Thoracic aorta (tissue), 2 donors: ENCODE data around the gene FERMT3. TPM values are rescaled to one million over a fixed set of nuclear protein-coding genes. Genes with fewer than 3 reads are reported as not detected.
A peak's percentile ranks its signal among the peaks of the same experiment; 100 is the strongest.

Experiments
- ATAC-seq: fragments of 150-250 bp; one replicate; pipeline ENCODE4 v1.8.0; 2017; ENCODE audit warnings: low read depth; ENCODE audit not compliant: insufficient number of reproducible peaks, low FRiP score
- DNase-seq: peaks from one replicate; pipeline ENCODE4 v3.0.0-alpha.2; 2020; ENCODE audit warnings: low spot score
- H3K27ac ChIP-seq, 2 donors: fragments of 200-600 bp; sonication (generic); 1 replicate in 1 of 2; 2 replicates in 1 of 2; pipeline ENCODE4 v1.5.1; 2016; ENCODE audit warnings: mild to moderate bottlenecking in 2 of 2, moderate library complexity in 2 of 2
- H3K27me3 ChIP-seq: fragments of 200-600 bp; sonication (generic); replicated peaks from 2 replicates; pipeline ENCODE4 v1.6.0; 2016; ENCODE audit warnings: mild to moderate bottlenecking; ENCODE audit not compliant: insufficient read depth
- H3K36me3 ChIP-seq: fragments of 200-600 bp; sonication (generic); one replicate; pipeline ENCODE4 v1.5.1; 2016
- H3K4me1 ChIP-seq, 2 donors: fragments of 200-600 bp; sonication (generic); 1 replicate in 1 of 2; 2 replicates in 1 of 2; pipeline versions ENCODE4 v1.5.1 to v1.6.0; 2016; ENCODE audit warnings: low read depth in 2 of 2, mild to moderate bottlenecking in 1 of 2; ENCODE audit not compliant: control insufficient read depth in 1 of 2
- H3K4me3 ChIP-seq: fragments of 200-600 bp; sonication (generic); 2 replicates; pipeline ENCODE4 v1.5.1; 2016; ENCODE audit warnings: mild to moderate bottlenecking
- H3K9me3 ChIP-seq: fragments of 200-600 bp; sonication (generic); 2 replicates; pipeline ENCODE4 v1.5.1; 2016
- CTCF ChIP-seq: fragments of 200-600 bp; sonication (generic); IDR thresholded peaks from one replicate; pipeline ENCODE4 v1.5.1; 2019; ENCODE audit warnings: antibody characterized with exemption
- total RNA-seq, 2 donors: library from RNA; depleted of rRNA; stranded (reverse); fragments of >200 nt; gene quantifications; one replicate each; pipeline versions ENCODE4 v1.1.0 to v1.2.3, GENCODE V29; 2016

Gene FERMT3
- total RNA-seq, 2 donors from 2014 or later = 47.2 to 66.6 TPM

GRCh38 chr11:64263021-64263946 is 56.8 kb downstream of the FERMT3 start:
- peaks cover 64% of the 10 kb centered on the region for H3K36me3 ChIP-seq
- H3K4me3 ChIP-seq = no peak overlapping the region
- H3K4me1 ChIP-seq = peaks cover 5 to 8% of the 10 kb centered on the region in 2 donors
- H3K9me3 ChIP-seq = no peaks in the 10 kb centered on the region
- peak overlapping the region in 1 of 2 donors; percentile 22 for H3K27ac ChIP-seq
- DNase-seq (no peak), ATAC-seq (no peak)
- TF ChIP-seq CTCF = no peak
- no peaks in the 10 kb centered on the region for H3K27me3 ChIP-seq

- Histone ChIP-seq H3K36me3 (peaks cover 57% of the 10 kb centered on the region), H3K27ac (no peak overlapping the region)
- DNase-seq = no peak
Measured at GRCh38 chr11:64263947-64264317, 57.4 kb downstream of the FERMT3 start.

GRCh38 chr11:64264371-64264852 is 57.9 kb downstream of the FERMT3 start:
- peaks cover 54% of the 10 kb centered on the region for H3K36me3 ChIP-seq
- DNase-seq = no peak

More at GRCh38 chr11:64263947-64264317, 57.4 kb downstream of the FERMT3 start:
- no peak for TF ChIP-seq CTCF
- H3K9me3 ChIP-seq = no peaks in the 10 kb centered on the region
- no peak for ATAC-seq
- no peak overlapping the region for H3K4me3 ChIP-seq
- H3K27me3 ChIP-seq = no peaks in the 10 kb centered on the region
- H3K4me1 ChIP-seq = peaks cover 10 to 14% of the 10 kb centered on the region in 2 donors

DNA sequence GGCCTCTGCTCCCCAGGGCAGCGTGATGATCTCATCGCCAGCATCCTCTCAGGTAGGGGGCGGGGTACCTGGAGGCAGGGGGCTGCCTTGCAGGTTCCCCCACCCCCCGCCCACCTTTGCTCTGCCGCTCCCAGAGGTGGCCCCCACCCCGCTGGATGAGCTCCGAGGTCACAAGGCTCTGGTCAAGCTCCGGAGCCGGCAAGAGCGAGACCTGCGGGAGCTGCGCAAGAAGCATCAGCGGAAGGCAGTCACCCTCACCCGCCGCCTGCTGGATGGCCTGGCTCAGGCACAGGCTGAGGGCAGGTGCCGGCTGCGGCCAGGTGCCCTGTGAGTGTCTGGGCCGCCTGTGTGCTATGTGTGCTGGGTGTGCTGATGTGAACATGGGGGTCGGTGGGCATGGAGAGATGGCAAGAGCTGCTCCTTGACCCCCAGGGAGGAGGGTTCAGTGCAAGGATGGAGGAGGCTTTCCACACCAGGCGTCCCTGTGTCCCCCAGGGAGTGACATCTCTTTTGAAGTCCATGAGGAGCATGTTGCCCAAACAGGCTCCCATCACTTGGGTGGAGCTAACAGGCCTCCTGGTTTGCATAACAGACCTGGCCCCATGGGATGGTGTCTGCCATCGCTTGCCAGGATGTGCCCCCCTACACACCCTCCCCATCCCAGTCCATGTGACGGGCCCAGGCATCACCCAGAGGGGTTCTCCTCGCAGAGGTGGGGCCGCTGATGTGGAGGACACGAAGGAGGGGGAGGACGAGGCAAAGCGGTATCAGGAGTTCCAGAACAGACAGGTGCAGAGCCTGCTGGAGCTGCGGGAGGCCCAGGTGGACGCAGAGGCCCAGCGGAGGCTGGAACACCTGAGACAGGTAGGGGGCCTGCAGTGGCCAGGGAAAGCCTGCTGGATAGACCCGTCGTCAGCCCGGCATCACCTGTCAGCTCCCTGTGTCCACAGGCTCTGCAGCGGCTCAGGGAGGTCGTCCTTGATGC is 58.9 kb downstream of the FERMT3 start:
- no peak for TF ChIP-seq CTCF
- no peak overlapping the region for H3K27ac ChIP-seq
- H3K4me1 ChIP-seq = peaks cover 10 to 18% of the 10 kb centered on the region in 2 donors
- DNase-seq = no peak
- peaks cover 47% of the 10 kb centered on the region for H3K36me3 ChIP-seq
- H3K4me3 ChIP-seq = no peak overlapping the region
- no peaks in the 10 kb centered on the region for H3K9me3 ChIP-seq
- ATAC-seq = no peak
- H3K27me3 ChIP-seq = no peaks in the 10 kb centered on the region

More at GRCh38 chr11:64264371-64264852, 57.9 kb downstream of the FERMT3 start:
- H3K27ac ChIP-seq = no peak overlapping the region
- ATAC-seq = no peak
- no peaks in the 10 kb centered on the region for H3K27me3 ChIP-seq
- H3K9me3 ChIP-seq = no peaks in the 10 kb centered on the region
- no peak for TF ChIP-seq CTCF
- peaks cover 10 to 18% of the 10 kb centered on the region in 2 donors for H3K4me1 ChIP-seq
- H3K4me3 ChIP-seq = no peak overlapping the region
